NCI-H1417 treated with DMSO at 0.1 percent for 48 hours (cell line): ENCODE measurements around the gene AK2.

ENCODE experiments used
- DNase-seq: peaks from one replicate; lab custom pipeline; 2025; lab: John Stamatoyannopoulos, UW

Gene AK2

GRCh38 chr1:32971156-32971555 is 65.5 kb downstream of the AK2 start:
- DNase-seq = no peak

- no peak for DNase-seq
These were observed 67.1 kb downstream of the AK2 start for GRCh38 chr1:32969566-32969965.

GRCh38 chr1:32967888-32968568 is 68.7 kb downstream of the AK2 start:
- no peak for DNase-seq

GRCh38 chr1:32966900-32967299 is 69.8 kb downstream of the AK2 start:
- no peak for DNase-seq

GRCh38 chr1:32965251-32965747 is 71.4 kb downstream of the AK2 start:
- no peak for DNase-seq

GRCh38 chr1:32964461-32965250 is 72.0 kb downstream of the AK2 start, which contains the start of gene RNF19B:
Gene RNF19B, minus strand, starts transcription at chr1:32964809. Its CDS starts 124 bp downstream, at chr1:32964685.
- DNase-seq = peak; percentile 89

GRCh38 chr1:32963746-32964460 is 72.8 kb downstream of the AK2 start:
- no peak for DNase-seq

GRCh38 chr1:32962248-32962896 is 74.3 kb downstream of the AK2 start:
- DNase-seq = no peak

GRCh38 chr1:32960819-32961355 is 75.8 kb downstream of the AK2 start:
- no peak for DNase-seq

- DNase-seq = no peak
These were observed 76.3 kb downstream of the AK2 start for GRCh38 chr1:32960342-32960741.

- no peak for DNase-seq
These were observed 77.9 kb downstream of the AK2 start for GRCh38 chr1:32958827-32959226.
